ENCODE results near the gene MYO5C.

Gene MYO5C

GRCh38 chr15:52213206-52213605, 82.4 kb downstream of the MYO5C start:
- no peak for DNase-seq (ENCODE audit: low read depth)

GRCh38 chr15:52208306-52208946, 87.2 kb downstream of the MYO5C start:
- DNase-seq (ENCODE audit: low read depth): peak; percentile 66

- DNase-seq (ENCODE audit: low read depth): no peak
Observed at GRCh38 chr15:52207191-52207590, 88.4 kb downstream of the MYO5C start.

DNA sequence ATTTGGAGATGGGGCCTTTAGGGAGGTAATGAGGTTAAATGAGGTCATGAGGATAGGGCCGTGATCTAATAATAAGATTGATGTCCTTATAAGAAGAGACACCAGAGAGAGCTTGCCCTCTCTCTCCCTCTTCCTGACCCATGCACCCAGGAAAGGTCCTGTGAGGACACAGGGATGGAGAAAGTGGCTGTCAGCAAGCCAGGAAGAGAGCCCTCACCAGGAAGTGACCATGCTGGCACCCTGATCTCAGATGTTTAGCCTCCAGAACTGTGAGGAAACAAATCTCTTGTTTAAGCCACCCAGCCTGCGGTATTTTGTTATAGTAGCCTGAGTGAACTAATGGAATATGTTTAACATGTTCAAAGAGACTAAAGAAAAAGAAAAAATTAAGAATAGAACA, 89.2 kb downstream of the MYO5C start:
- no peak for DNase-seq (ENCODE audit: low read depth)

GRCh38 chr15:52204657-52205056, 90.9 kb downstream of the MYO5C start:
- no peak for DNase-seq (ENCODE audit: low read depth)

DNA sequence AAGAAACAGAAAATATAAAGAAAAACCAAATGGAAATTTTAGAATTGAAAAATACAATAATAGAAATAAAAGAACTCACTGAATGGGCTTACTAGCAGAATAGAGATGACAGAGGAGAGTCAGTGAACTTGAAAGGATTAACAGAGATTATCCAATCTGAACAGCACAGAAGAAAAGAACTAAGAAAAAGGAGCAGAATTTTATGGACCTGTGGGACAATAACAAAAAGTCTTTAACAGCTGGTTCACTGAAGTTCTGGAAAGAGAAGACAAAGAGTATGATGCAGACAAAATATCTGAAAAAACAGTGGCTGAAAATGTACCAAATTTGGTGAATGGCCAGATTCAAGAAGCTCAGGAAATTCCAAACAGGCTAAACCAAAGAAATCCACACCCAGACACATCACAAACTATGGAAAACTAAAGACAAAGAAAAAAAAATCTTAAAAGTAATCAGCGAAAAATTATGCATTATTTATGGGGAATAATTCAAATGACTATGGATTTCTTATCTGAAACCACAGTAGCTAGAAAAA, 94.7 kb downstream of the MYO5C start:
- DNase-seq (ENCODE audit: low read depth): no peak

GRCh38 chr15:52199271-52199670, 96.3 kb downstream of the MYO5C start:
- no peak for DNase-seq (ENCODE audit: low read depth)

- DNase-seq (ENCODE audit: low read depth): no peak
Observed at GRCh38 chr15:52196891-52197290, 98.7 kb downstream of the MYO5C start.

- no peak for DNase-seq (ENCODE audit: low read depth)
Observed at GRCh38 chr15:52193791-52194190, 101.8 kb downstream of the MYO5C start.

GRCh38 chr15:52193321-52193720, 102.3 kb downstream of the MYO5C start:
- DNase-seq (ENCODE audit: low read depth): no peak

GRCh38 chr15:52191207-52191606, 104.4 kb downstream of the MYO5C start, which contains the start of gene GNB5:
Gene GNB5 (minus strand): TSS chr15:52191392. CDS start chr15:52184676, 6,716 bp downstream.
- DNase-seq (ENCODE audit: low read depth): no peak

GRCh38 chr15:52186651-52187486, 108.7 kb downstream of the MYO5C start:
- DNase-seq (ENCODE audit: low read depth): no peak

GRCh38 chr15:52185151-52185561, 110.4 kb downstream of the MYO5C start:
- DNase-seq (ENCODE audit: low read depth): no peak

DNA sequence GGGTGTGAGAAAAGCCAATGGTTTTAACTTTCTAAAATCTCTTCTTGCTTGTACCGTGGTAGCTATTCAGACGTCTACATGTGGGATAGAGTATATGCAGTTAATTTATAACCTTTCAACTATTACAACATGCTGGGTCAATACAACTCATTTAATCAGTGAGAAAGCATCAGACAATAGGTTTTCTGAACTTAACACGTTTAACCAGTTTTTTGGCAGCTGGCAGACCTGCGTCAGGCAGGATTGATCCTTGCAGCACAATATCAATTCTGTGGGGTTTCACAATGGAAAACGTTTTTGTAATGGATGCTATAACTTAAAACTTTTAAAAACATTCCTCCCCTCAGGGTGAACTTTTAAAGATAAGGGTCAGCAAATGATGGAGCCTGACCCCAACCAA, 110.9 kb downstream of the MYO5C start:
- no peak for DNase-seq (ENCODE audit: low read depth)

- DNase-seq (ENCODE audit: low read depth): no peak
Observed at GRCh38 chr15:52183562-52184173, 111.9 kb downstream of the MYO5C start.

DNA sequence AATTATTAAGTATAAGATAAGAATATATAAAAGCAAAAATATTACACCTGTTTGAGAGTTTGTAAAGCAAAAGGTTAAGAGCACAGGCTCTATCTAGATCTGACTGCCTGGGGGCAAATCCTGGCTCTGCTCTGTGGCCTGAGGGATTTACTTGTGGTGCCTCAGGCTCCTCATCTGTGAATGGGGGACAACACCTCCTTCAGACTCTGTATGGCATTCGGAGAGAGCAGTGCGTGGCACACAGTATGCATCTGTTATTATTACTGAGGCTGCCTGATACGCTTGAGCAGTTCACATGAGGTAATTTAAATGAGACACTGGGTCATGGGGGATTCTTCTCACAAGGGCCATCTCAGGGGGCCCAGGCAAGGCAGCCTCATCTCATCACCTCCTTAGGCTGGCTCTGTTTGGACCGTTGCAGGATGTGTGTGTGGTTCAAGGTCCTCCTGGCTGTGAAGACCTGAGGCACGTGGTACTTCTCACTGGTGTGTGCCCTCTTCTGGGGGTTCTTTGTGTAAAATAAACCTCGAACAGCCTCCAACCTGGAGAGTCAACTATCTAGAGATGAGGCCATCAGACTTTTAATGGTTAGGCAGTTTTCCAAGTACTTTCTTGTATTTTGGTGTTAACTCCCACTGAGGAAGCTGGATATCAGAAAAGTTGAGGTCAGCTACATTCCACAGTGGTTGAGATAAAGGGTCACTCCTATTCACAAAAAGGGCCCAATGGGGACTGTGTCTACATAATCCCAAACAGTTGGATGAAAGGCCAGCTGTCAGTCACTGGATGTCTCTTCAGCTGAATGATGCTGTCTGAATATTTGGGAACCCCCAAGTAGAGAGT, 113.4 kb downstream of the MYO5C start:
- DNase-seq (ENCODE audit: low read depth): no peak

- DNase-seq (ENCODE audit: low read depth): no peak
Observed at GRCh38 chr15:52180851-52181450, 114.7 kb downstream of the MYO5C start.

DNA sequence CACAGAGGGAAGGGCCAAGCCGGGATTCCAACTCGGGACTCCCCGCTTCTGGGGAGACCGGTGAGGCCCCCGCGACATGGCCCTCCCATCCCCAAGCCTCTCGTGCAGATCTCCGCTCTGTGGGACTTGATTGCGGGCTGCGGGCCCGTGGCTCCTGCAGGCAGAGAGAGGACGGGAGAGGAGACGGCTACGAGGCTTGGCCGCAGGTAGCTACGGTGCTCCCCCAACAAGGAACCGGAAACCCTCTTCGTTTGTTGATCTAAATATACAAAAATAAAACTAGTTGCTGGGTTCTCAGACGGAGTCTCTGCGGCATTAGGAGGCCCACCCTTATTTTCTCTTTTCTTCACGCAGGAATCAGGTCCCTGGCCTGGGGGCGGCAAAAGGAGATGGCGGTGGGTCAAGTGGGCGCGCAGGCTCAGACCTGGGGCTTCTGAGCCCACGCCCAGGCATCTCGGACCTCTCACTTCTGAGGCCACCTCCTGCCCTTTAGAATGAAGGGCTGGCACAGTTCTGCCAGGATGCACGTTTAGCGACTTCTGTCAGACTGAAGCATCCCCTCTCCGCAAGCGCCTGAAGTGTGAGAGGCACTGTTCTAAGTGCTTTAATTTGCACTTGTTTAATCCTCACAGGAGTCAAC, 115.3 kb downstream of the MYO5C start:
- peak; percentile 37 for DNase-seq (ENCODE audit: low read depth)

GRCh38 chr15:52179278-52180195, 116.1 kb downstream of the MYO5C start:
- DNase-seq (ENCODE audit: low read depth): peak; percentile 86

DNA sequence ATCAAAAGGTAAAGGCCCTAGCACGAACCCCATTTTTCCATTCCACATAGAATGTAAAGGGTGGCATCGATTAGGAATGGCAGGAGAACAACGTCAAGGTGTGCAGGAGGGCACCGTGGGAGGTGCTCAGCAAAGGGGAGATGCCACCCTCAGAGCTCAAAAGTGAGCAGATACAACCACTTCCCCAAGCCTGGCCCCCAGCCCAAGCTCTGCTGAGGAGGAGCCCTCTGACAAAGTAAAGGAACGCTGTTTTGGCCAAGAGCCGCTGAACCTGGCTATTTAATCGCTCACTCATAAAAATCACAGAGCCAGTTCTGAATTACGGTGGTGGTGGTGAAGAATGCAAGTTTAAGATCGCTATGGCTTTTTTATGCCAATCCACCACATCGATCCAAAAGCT, 116.8 kb downstream of the MYO5C start:
- DNase-seq (ENCODE audit: low read depth): no peak

Measured in T follicular helper cell (primary cell).